ENCODE results near the gene SSC5D. TPM values are rescaled to one million over a fixed set of nuclear protein-coding genes. Genes with fewer than 3 reads are reported as not detected.

Gene SSC5D
- total RNA-seq, 1 experiment from 2014 or later, result 3.2 TPM

- Histone ChIP-seq H3K18ac (ENCODE audit: insufficient read length, low read depth, low read length) (no peak overlapping the region), H3K79me2 (ENCODE audit: insufficient read depth, low read length) (no peaks in the 10 kb centered on the region), H2BK120ac (ENCODE audit: low read depth, low read length, poor library complexity, severe bottlenecking) (no peak overlapping the region), H3K4me1 (ENCODE audit: insufficient read depth, low read length) (no peaks in the 10 kb centered on the region; the same call in 1 of the 2 replicates), H3T11ph (ENCODE audit: low read length) (no peak overlapping the region), H3K9ac (ENCODE audit: extremely low read depth, insufficient read length, low read length) (no peak overlapping the region), H4K5ac (ENCODE audit: insufficient read length, low read depth, low read length) (no peak overlapping the region), H3K79me1 (ENCODE audit: insufficient read depth, low read depth, low read length, poor library complexity, severe bottlenecking) (no peaks in the 10 kb centered on the region), H3K4ac (ENCODE audit: low read depth, low read length) (no peak overlapping the region), H3K23ac (ENCODE audit: insufficient read length, low read depth, low read length) (no peak overlapping the region), H4K20me1 (ENCODE audit: control insufficient read depth, insufficient read depth, insufficient read length) (no peaks in the 10 kb centered on the region), H2BK12ac (ENCODE audit: insufficient read length, low read depth, low read length) (no peak overlapping the region), H2AK5ac (ENCODE audit: insufficient read length, low read length) (no peak overlapping the region), H4K8ac (replicated peaks; ENCODE audit: insufficient read length, low read depth, low read length) (no peak overlapping the region), H2AFZ (ENCODE audit: low read length) (no peak overlapping the region), H3K27ac (ENCODE audit: insufficient read length, low read depth, low read length) (no peak overlapping the region), H3K14ac (ENCODE audit: insufficient read depth, low read length) (no peak overlapping the region), H2BK20ac (ENCODE audit: low read depth, low read length, poor library complexity, severe bottlenecking) (no peak overlapping the region), H3K4me2 (ENCODE audit: insufficient read depth, insufficient read length, low read length) (no peak overlapping the region), H3K27me3 (ENCODE audit: insufficient read depth, low read length) (no peaks in the 10 kb centered on the region), H4K91ac (ENCODE audit: insufficient read length, low read depth, low read length) (no peak overlapping the region), H3K23me2 (ENCODE audit: insufficient read length, low read depth, low read length, poor library complexity, severe bottlenecking) (no peaks in the 10 kb centered on the region), H2BK5ac (ENCODE audit: insufficient read length, low read length) (no peak overlapping the region), H3K9me3 (ENCODE audit: control insufficient read depth, low read depth, low read length) (no peaks in the 10 kb centered on the region), H3K56ac (ENCODE audit: insufficient read length, low read depth, low read length) (no peak overlapping the region), H2BK15ac (ENCODE audit: low read depth, low read length) (no peak overlapping the region)
- no peak overlapping the region; a peak in 1 of 5 replicates for H3K4me3 Mint-ChIP-seq
- 100% methylated on average over 4 of the region's 29 CpGs for WGBS (ENCODE audit: extremely low coverage, insufficient read length, low lambda C conversion rate)
- no peak for TF ChIP-seq CTCF (conservative IDR thresholded peaks at IDR 0.05)
- no peaks in the 10 kb centered on the region; a peak in 1 of 4 replicates for H3K4me1 Mint-ChIP-seq
- no peaks in the 10 kb centered on the region for H3K9me3 Mint-ChIP-seq
- no peaks in the 10 kb centered on the region for H3K36me3 Mint-ChIP-seq (ENCODE audit: insufficient read depth in 1 of 3, low read depth in 3 of 3)
- no peak overlapping the region; a peak in 3 of 7 replicates for H3K27ac Mint-ChIP-seq
- no peak for DNase-seq
- peaks cover 5% of the 10 kb centered on the region; the same call in 1 of the 2 replicates for H3K27me3 Mint-ChIP-seq (ENCODE audit: low read depth)
Measured at GRCh38 chr19:55525289-55526101, 37.3 kb downstream of the SSC5D start.

Measured in H9 (cell line).